Islet precursor cell (in vitro differentiated cells): ENCODE data around the gene CHPF2.

ENCODE experiments used
- DNase-seq: peaks from one replicate; pipeline ENCODE4 v3.0.0-alpha.2; 2018

The CHPF2 gene

GRCh38 chr7:151232091-151232916 is at the start of gene CHPF2:
Gene CHPF2, plus strand, starts transcription at chr7:151232483. Its CDS starts 1,529 bp downstream, at chr7:151234012.
- peak; percentile 93 for DNase-seq

- DNase-seq, result no peak
Observed at GRCh38 chr7:151185762-151186639, 46.3 kb upstream of the CHPF2 start.

GRCh38 chr7:151186640-151187408 is 45.5 kb upstream of the CHPF2 start, which contains the start of gene ASB10:
Gene ASB10, minus strand, starts transcription at chr7:151187250. Its CDS starts 120 bp downstream, at chr7:151187130.
- no peak for DNase-seq

GRCh38 chr7:151187409-151188251 is 44.7 kb upstream of the CHPF2 start:
- no peak for DNase-seq

GRCh38 chr7:151188252-151188542 is 44.1 kb upstream of the CHPF2 start:
- no peak for DNase-seq

- no peak for DNase-seq
Observed at GRCh38 chr7:151189038-151189437, 43.2 kb upstream of the CHPF2 start.

GRCh38 chr7:151191544-151191943 is 40.7 kb upstream of the CHPF2 start:
- DNase-seq, result no peak

- DNase-seq, result no peak
Observed at GRCh38 chr7:151192002-151192539, 40.2 kb upstream of the CHPF2 start.

- DNase-seq, result no peak
Observed at GRCh38 chr7:151193203-151193978, 38.9 kb upstream of the CHPF2 start.

GRCh38 chr7:151194188-151194587 is 38.1 kb upstream of the CHPF2 start:
- DNase-seq, result no peak

- DNase-seq, result no peak
Observed at GRCh38 chr7:151195616-151196450, 36.5 kb upstream of the CHPF2 start.

- DNase-seq, result no peak
Observed at GRCh38 chr7:151197932-151198331, 34.4 kb upstream of the CHPF2 start.

- DNase-seq, result peak; percentile 76
Observed at GRCh38 chr7:151198945-151199848, 33.1 kb upstream of the CHPF2 start.

GRCh38 chr7:151201344-151201743 is 30.9 kb upstream of the CHPF2 start:
- DNase-seq, result no peak

GRCh38 chr7:151201751-151202150 is 30.5 kb upstream of the CHPF2 start:
- DNase-seq, result no peak

GRCh38 chr7:151202836-151203235 is 29.4 kb upstream of the CHPF2 start:
- no peak for DNase-seq

- DNase-seq, result no peak
Observed at GRCh38 chr7:151204383-151205032, 27.8 kb upstream of the CHPF2 start.

GRCh38 chr7:151205730-151206129 is 26.6 kb upstream of the CHPF2 start:
- DNase-seq, result no peak
